Measurements from ENCODE around the gene PRPH.
"Not testable (repeated sequence)": the region's sequence is repeated elsewhere in the genome, so short reads cannot be mapped to it uniquely, and the experiment has no call there.

The PRPH gene

DNA sequence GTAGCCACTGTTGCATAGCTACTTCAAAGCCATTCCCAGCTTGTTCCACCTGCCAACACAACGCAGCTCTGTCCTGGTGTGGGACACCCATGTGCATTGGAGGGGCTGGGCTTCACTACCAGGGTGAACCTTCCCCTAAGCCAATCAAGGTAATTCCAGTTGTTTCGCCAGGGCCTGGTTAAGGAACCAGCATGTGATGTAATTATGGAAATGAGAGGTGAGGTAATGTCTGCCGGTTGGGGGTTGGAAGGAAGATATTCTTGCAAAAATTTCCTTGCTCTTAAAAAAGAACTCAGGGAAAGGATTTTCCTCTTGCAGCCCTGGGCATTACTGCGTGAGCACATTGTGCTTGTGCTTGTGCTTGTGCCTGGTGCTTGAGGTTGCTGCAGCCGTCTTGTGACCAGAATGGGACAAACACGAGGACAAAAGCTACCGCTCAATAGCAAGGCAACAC, 15.2 kb upstream of the PRPH start:
- no peaks in the 10 kb centered on the region for H3K36me3 ChIP-seq (ENCODE audit: control insufficient read depth, insufficient read depth, low read length)
- no peak overlapping the region for H3K4me3 ChIP-seq (ENCODE audit: low read depth, low read length)
- peak overlapping the region; percentile 27 for H3K9ac ChIP-seq (ENCODE audit: low read depth, low read length)
- H3K4me1 ChIP-seq (ENCODE audit: control insufficient read depth, insufficient read depth, low read length): peaks cover 8% of the 10 kb centered on the region
- no peaks in the 10 kb centered on the region for H3K27me3 ChIP-seq (ENCODE audit: control insufficient read depth, insufficient read depth, low read length)
- peak overlapping the region; percentile 77 for H3K27ac ChIP-seq (ENCODE audit: low read depth, low read length)
- no peaks in the 10 kb centered on the region for H3K9me3 ChIP-seq (ENCODE audit: control insufficient read depth, insufficient read depth, low read length)

DNA sequence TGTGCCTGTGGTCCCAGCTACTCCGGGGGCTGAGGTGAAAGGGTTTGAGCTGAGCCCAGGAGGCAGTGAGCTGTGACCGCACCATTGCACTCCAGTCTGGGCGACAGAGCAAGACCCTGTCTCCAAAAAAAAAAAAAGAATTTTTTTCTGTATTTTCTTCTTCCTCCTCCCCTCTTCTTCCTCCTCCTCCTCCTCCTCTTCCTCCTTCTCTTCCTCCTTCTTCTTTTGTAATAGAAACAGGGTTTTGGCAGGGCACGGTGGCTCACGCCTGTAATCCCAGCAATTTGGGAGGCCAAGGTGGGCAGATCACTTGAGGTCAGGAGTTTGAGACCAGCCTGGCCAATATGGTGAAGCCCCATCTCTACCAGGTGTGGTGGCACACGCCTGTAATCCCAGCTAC, 14.4 kb upstream of the PRPH start:
- not testable (repeated sequence) for H3K27me3 ChIP-seq (ENCODE audit: control insufficient read depth, insufficient read depth, low read length); H3K4me3 ChIP-seq (ENCODE audit: low read depth, low read length); H3K9ac ChIP-seq (ENCODE audit: low read depth, low read length); H3K4me1 ChIP-seq (ENCODE audit: control insufficient read depth, insufficient read depth, low read length); H3K27ac ChIP-seq (ENCODE audit: low read depth, low read length); H3K9me3 ChIP-seq (ENCODE audit: control insufficient read depth, insufficient read depth, low read length); H3K36me3 ChIP-seq (ENCODE audit: control insufficient read depth, insufficient read depth, low read length)

DNA sequence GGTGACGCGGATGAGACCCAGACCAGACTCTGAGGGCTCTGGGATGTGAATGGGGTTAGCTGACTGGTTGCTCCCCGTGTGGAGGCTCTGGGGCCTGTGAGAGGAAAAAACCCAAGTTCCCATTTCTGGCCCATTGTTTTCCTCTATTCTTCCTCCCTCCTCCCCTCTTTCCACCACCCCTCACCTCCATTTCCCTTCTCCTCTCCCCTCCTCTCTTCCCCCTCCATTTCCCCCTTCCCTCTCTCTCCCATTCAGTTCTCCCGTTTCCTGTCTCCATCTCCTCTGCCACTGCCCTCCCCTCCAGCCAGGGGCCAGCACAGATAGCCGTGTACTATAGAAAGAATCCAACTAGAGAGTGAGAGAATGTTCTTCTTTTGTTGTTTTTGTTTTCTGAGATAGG, 12.6 kb upstream of the PRPH start:
- no peaks in the 10 kb centered on the region for H3K27me3 ChIP-seq (ENCODE audit: control insufficient read depth, insufficient read depth, low read length)
- H3K9ac ChIP-seq (ENCODE audit: low read depth, low read length): no peak overlapping the region
- H3K9me3 ChIP-seq (ENCODE audit: control insufficient read depth, insufficient read depth, low read length): no peaks in the 10 kb centered on the region
- H3K4me1 ChIP-seq (ENCODE audit: control insufficient read depth, insufficient read depth, low read length): peaks cover 8% of the 10 kb centered on the region
- H3K36me3 ChIP-seq (ENCODE audit: control insufficient read depth, insufficient read depth, low read length): no peaks in the 10 kb centered on the region
- H3K4me3 ChIP-seq (ENCODE audit: low read depth, low read length): no peak overlapping the region
- no peak overlapping the region for H3K27ac ChIP-seq (ENCODE audit: low read depth, low read length)

DNA sequence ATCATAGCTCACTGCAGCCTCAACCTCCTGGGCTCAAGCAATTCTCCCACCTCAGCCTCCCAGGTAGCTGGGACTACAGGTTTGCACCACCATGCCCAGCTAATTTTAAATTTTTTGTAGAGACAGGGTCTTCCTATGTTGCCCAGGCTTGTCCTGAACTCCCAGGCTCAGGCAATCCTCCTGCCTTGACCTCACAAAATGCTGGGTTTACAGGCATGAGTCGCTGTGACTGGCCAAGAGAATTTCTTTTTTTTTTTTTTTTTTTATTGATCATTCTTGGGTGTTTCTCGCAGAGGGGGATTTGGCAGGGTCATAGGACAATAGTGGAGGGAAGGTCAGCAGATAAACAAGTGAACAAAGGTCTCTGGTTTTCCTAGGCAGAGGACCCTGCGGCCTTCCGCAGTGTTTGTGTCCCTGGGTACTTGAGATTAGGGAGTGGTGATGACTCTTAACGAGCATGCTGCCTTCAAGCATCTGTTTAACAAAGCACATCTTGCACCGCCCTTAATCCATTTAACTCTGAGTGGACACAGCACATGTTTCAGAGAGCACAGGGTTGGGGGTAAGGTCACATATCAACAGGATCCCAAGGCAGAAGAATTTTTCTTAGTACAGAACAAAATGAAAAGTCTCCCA, 12.1 kb upstream of the PRPH start:
- not testable (repeated sequence) for H3K27me3 ChIP-seq (ENCODE audit: control insufficient read depth, insufficient read depth, low read length); H3K36me3 ChIP-seq (ENCODE audit: control insufficient read depth, insufficient read depth, low read length); H3K9ac ChIP-seq (ENCODE audit: low read depth, low read length); H3K4me1 ChIP-seq (ENCODE audit: control insufficient read depth, insufficient read depth, low read length); H3K9me3 ChIP-seq (ENCODE audit: control insufficient read depth, insufficient read depth, low read length); H3K27ac ChIP-seq (ENCODE audit: low read depth, low read length); H3K4me3 ChIP-seq (ENCODE audit: low read depth, low read length)

DNA sequence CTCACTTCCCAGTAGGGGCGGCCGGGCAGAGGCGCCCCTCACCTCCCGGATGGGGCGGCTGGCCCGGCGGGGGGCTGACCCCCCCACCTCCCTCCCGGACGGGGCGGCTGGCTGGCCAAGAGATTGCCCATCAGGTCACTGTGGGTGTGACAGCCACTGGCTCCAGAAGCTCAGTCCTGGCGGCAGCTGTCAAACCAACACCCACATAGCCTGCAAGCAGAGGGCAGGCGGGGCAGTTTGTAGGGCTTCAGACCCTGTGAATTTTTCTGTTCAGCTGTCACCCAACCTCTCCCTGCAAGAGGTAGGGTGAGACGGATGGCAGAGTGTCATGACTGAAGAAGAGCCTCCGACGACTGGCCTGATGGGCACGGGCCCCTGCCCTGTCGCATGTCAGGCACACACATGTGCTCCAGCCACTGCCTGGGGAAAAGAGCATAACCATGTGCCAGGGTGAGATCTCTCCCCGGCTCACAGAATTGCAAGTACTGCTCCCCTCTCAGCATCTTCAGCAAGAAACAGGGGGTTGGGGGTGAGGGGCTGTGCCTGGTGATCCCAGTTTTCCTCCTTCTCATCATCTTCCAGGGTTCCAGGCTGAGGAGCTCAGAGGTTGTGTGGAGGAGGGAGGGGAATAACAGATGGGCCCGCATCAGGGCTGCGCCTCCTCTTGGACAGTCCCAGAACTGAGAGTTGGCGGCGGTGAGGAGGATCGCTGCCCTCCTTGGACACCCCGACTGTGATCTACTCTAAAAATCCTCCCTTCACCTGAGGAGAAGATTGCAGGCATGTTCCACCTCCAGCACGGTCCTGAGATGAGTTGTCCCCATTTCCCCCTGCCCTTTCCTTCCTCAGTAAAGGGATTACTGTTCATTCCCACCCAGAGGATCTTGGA, 11.2 kb upstream of the PRPH start:
- no peaks in the 10 kb centered on the region for H3K36me3 ChIP-seq (ENCODE audit: control insufficient read depth, insufficient read depth, low read length)
- no peak overlapping the region for H3K9ac ChIP-seq (ENCODE audit: low read depth, low read length)
- H3K4me3 ChIP-seq (ENCODE audit: low read depth, low read length): no peak overlapping the region
- H3K27me3 ChIP-seq (ENCODE audit: control insufficient read depth, insufficient read depth, low read length): peaks cover 7% of the 10 kb centered on the region; the same call in 1 of the 2 replicates
- H3K9me3 ChIP-seq (ENCODE audit: control insufficient read depth, insufficient read depth, low read length): no peaks in the 10 kb centered on the region
- H3K4me1 ChIP-seq (ENCODE audit: control insufficient read depth, insufficient read depth, low read length): peaks cover 8% of the 10 kb centered on the region
- H3K27ac ChIP-seq (ENCODE audit: low read depth, low read length): no peak overlapping the region

DNA sequence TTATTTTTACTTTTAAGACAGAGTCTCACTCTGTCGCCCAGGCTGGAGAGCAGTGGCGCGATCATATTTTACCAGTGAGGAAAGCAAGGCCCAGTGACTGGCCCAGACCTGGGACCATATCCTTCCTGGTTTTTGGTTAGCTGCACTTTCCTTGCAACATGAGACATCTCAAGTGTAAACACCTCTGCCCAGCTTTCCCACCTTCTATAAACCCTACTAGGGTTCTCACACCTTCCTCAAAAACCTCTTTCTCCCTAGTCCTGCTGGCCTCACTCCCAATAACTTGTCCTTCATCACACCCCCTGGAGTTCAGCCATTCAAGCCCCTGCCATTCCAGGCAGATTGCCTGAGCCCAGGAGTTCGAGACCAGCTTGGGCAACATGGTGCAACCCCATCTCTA, 10.3 kb upstream of the PRPH start:
- Histone ChIP-seq H3K4me3 (ENCODE audit: low read depth, low read length) (no peak overlapping the region), H3K27ac (ENCODE audit: low read depth, low read length) (no peak overlapping the region), H3K9ac (ENCODE audit: low read depth, low read length) (no peak overlapping the region), H3K4me1 (ENCODE audit: control insufficient read depth, insufficient read depth, low read length) (peaks cover 5% of the 10 kb centered on the region), H3K9me3 (ENCODE audit: control insufficient read depth, insufficient read depth, low read length) (no peaks in the 10 kb centered on the region), H3K27me3 (ENCODE audit: control insufficient read depth, insufficient read depth, low read length) (peaks cover 7% of the 10 kb centered on the region; the same call in 1 of the 2 replicates), H3K36me3 (ENCODE audit: control insufficient read depth, insufficient read depth, low read length) (no peaks in the 10 kb centered on the region)

DNA sequence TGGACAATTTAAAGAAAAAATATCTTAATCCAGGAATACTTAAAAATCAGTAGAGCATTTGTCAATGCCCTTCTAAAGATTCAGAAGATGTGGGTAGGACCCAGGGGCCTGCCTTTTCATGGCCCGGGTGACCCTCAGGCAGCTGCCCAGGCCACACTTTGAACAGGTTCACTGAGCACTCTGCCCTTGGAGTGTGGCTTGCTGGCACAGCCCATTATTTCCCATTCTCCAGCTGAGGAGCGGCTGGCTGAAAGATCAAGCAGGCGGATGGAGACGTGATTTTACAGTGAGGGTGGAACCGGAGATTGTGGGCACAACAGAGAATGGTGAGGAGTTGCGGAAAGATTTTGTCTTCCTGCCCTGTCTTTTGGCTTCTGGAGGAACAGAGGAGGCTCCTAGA, 7.1 kb upstream of the PRPH start:
- peaks cover 20% of the 10 kb centered on the region for H3K27me3 ChIP-seq (ENCODE audit: control insufficient read depth, insufficient read depth, low read length)
- H3K36me3 ChIP-seq (ENCODE audit: control insufficient read depth, insufficient read depth, low read length): no peaks in the 10 kb centered on the region
- no peak overlapping the region for H3K4me3 ChIP-seq (ENCODE audit: low read depth, low read length)
- no peaks in the 10 kb centered on the region for H3K9me3 ChIP-seq (ENCODE audit: control insufficient read depth, insufficient read depth, low read length)
- H3K4me1 ChIP-seq (ENCODE audit: control insufficient read depth, insufficient read depth, low read length): 0 out of 2 replicates have a peak, but pooled peaks cover 4% of the 10 kb centered on the region
- H3K27ac ChIP-seq (ENCODE audit: low read depth, low read length): no peak overlapping the region
- H3K9ac ChIP-seq (ENCODE audit: low read depth, low read length): no peak overlapping the region

DNA sequence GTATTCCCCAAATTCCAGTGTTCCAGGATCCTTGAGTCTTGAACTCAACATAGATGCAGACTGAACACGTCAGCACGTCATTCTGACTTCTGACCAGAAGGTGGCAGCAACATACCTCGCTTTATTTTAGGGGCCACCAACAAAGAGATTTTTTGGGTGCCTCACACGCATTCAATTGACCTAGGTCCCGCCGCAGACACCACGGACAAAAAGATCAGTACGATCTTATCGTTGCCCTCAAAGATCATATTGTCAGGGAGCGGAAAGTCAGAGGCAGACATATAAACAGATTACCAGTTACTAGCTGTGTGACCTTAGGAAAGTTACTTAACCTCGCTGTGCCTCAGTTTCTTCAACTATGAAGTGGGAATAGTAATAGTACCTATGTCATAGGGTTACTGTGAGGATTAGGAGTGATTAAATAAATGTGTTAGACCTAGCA, 6.5 kb upstream of the PRPH start:
- Histone ChIP-seq H3K27me3 (ENCODE audit: control insufficient read depth, insufficient read depth, low read length) (peaks cover 26% of the 10 kb centered on the region), H3K4me3 (ENCODE audit: low read depth, low read length) (no peak overlapping the region), H3K9ac (ENCODE audit: low read depth, low read length) (no peak overlapping the region), H3K27ac (ENCODE audit: low read depth, low read length) (no peak overlapping the region), H3K36me3 (ENCODE audit: control insufficient read depth, insufficient read depth, low read length) (no peaks in the 10 kb centered on the region), H3K9me3 (ENCODE audit: control insufficient read depth, insufficient read depth, low read length) (no peaks in the 10 kb centered on the region), H3K4me1 (ENCODE audit: control insufficient read depth, insufficient read depth, low read length) (0 out of 2 replicates have a peak, but pooled peaks cover 6% of the 10 kb centered on the region)

DNA sequence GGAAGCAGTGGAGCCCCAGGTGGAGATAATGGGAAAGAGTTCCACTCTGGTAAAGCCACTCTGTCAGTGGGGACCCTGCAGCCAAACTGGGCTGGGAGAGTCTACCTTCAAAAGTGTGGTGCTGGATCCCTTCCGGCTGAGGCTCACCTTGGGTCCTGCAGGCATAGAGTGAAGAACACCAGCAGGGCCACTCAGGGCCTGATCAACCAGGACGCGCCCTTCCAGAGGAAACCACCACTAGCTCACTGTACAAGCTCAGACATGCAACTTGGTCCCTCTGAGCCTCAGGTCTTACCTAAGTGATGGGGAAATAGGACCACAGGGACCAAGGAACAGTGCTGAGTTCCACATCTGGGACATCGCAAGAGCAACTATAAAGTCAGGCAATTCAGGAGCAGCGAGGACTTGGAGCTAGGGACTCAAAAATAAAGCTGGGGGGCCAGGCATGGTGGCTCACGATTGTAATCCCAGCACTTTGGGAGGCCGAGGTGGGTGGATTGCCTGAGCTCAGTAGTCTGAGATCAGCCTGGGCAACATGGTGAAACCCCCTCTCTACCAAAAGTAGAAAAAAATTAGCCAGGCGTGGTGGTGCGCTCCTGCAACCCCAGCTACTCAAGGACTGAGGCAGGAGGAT, 5.9 kb upstream of the PRPH start:
- no peaks in the 10 kb centered on the region for H3K36me3 ChIP-seq (ENCODE audit: control insufficient read depth, insufficient read depth, low read length)
- no peak overlapping the region for H3K4me3 ChIP-seq (ENCODE audit: low read depth, low read length)
- no peaks in the 10 kb centered on the region for H3K9me3 ChIP-seq (ENCODE audit: control insufficient read depth, insufficient read depth, low read length)
- H3K27ac ChIP-seq (ENCODE audit: low read depth, low read length): no peak overlapping the region
- H3K27me3 ChIP-seq (ENCODE audit: control insufficient read depth, insufficient read depth, low read length): peaks cover 32% of the 10 kb centered on the region
- H3K9ac ChIP-seq (ENCODE audit: low read depth, low read length): no peak overlapping the region
- H3K4me1 ChIP-seq (ENCODE audit: control insufficient read depth, insufficient read depth, low read length): 0 out of 2 replicates have a peak, but pooled peaks cover 6% of the 10 kb centered on the region

DNA sequence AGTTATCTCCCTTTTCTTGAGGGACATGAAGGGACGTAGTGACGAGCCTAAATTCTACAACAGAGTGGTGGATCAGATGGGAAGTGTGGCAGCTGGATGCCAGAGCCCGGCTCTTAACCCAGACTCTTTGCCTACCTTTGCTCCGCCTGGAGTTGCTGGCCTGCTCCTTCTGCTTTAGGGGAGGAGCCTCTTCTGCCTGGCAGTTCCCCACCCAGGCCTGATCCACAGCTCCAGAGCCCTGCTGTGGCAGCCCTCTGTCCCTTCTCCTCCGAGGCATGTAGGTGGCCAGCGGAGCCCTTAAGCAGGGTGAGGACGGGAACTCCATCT, 2.3 kb upstream of the PRPH start:
- Histone ChIP-seq H3K4me1 (ENCODE audit: control insufficient read depth, insufficient read depth, low read length) (peaks cover 18% of the 10 kb centered on the region; the same call in 1 of the 2 replicates), H3K9me3 (ENCODE audit: control insufficient read depth, insufficient read depth, low read length) (no peaks in the 10 kb centered on the region), H3K36me3 (ENCODE audit: control insufficient read depth, insufficient read depth, low read length) (no peaks in the 10 kb centered on the region), H3K4me3 (ENCODE audit: low read depth, low read length) (no peak overlapping the region), H3K9ac (ENCODE audit: low read depth, low read length) (no peak overlapping the region), H3K27me3 (ENCODE audit: control insufficient read depth, insufficient read depth, low read length) (peaks cover 65% of the 10 kb centered on the region), H3K27ac (ENCODE audit: low read depth, low read length) (no peak overlapping the region)

All from HUES48 (cell line).